A549 (cell line): Measurements from ENCODE around the gene ZP1.

Experiments used
- PHF8 ChIP-seq: fragments of 200-600 bp; sonication (generic); IDR thresholded peaks from 2 replicates; pipeline ENCODE4 v1.6.1; 2016; ENCODE audit warnings: low read depth, mild to moderate bottlenecking, antibody characterized with exemption, moderate library complexity, borderline replicate concordance
- TF ChIP-seq, protein P1 (sequence below): fragments of 200-600 bp; sonication (generic); IDR thresholded peaks from 2 replicates; pipeline ENCODE4 v1.6.1; 2016; ENCODE audit warnings: antibody characterized with exemption, mild to moderate bottlenecking, moderate library complexity
- TF ChIP-seq, protein P2 (sequence below): fragments of 150-350 bp; IDR thresholded peaks from 2 replicates; pipeline ENCODE4 v1.6.1; 2014; ENCODE audit warnings: low read depth, mild to moderate bottlenecking, low read length

DNA sequence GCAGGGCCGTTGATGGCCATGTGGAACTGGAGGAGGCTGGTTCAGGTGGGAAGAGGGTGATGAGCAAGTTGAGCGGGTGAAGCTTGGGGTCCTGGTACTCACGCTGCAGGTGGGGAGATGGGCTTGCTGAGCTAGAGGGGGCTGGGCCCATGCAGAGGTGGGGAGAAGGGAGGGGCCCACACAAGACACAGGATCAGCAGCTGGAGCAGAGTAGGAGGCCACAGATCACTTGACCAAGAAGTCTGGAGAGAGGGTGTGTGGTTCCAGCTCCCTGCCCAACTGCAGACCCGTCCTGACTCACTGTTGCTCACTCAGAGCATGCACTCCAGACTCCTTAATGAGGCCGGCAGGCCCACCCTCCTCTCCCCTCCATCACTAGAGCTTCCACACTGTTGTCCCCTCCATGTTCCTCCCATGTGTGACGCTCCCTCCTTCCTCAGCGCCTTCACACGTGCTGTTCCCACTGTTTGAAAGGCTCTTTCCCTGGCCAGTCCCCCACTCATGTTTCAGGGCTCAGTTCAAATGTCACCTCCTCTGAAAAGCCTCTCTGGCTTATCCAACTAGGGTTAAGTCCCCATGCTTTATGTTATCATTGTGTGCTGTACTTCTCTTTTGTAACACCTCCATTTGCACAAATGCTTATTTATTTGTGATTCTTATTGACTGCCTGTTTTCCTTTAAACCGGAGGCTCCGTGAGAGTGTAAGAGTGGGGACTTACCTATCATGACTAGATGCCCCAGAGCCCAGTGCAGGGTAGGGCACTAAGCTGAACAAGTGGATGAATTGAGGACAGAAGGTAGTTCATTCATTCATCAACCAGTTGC lies 23.1 kb upstream of the ZP1 start:
- TF ChIP-seq, protein P1, sequence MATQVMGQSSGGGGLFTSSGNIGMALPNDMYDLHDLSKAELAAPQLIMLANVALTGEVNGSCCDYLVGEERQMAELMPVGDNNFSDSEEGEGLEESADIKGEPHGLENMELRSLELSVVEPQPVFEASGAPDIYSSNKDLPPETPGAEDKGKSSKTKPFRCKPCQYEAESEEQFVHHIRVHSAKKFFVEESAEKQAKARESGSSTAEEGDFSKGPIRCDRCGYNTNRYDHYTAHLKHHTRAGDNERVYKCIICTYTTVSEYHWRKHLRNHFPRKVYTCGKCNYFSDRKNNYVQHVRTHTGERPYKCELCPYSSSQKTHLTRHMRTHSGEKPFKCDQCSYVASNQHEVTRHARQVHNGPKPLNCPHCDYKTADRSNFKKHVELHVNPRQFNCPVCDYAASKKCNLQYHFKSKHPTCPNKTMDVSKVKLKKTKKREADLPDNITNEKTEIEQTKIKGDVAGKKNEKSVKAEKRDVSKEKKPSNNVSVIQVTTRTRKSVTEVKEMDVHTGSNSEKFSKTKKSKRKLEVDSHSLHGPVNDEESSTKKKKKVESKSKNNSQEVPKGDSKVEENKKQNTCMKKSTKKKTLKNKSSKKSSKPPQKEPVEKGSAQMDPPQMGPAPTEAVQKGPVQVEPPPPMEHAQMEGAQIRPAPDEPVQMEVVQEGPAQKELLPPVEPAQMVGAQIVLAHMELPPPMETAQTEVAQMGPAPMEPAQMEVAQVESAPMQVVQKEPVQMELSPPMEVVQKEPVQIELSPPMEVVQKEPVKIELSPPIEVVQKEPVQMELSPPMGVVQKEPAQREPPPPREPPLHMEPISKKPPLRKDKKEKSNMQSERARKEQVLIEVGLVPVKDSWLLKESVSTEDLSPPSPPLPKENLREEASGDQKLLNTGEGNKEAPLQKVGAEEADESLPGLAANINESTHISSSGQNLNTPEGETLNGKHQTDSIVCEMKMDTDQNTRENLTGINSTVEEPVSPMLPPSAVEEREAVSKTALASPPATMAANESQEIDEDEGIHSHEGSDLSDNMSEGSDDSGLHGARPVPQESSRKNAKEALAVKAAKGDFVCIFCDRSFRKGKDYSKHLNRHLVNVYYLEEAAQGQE, result no peak
- no peak for TF ChIP-seq PHF8
- TF ChIP-seq, protein P2, sequence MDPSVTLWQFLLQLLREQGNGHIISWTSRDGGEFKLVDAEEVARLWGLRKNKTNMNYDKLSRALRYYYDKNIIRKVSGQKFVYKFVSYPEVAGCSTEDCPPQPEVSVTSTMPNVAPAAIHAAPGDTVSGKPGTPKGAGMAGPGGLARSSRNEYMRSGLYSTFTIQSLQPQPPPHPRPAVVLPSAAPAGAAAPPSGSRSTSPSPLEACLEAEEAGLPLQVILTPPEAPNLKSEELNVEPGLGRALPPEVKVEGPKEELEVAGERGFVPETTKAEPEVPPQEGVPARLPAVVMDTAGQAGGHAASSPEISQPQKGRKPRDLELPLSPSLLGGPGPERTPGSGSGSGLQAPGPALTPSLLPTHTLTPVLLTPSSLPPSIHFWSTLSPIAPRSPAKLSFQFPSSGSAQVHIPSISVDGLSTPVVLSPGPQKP, result no peak
